Measurements from ENCODE around the gene ZCCHC10. TPM values are rescaled to one million over a fixed set of nuclear protein-coding genes. Genes with fewer than 3 reads are reported as not detected.

ZCCHC10 gene
- total RNA-seq, 2 experiments from 2014 or later: 27.2 to 29.5 TPM

Other genes with a start within 250 kb of the ZCCHC10 start
- gene SEPTIN8, start 249.3 kb downstream of the ZCCHC10 start, total RNA-seq: 10 to 100 TPM; 35.1 to 35.3 TPM
- not detected for gene SOWAHA, start 213.2 kb downstream of the ZCCHC10 start, total RNA-seq
- 1 to 10 TPM; 2.9 to 3.3 TPM for gene SHROOM1, start 195.9 kb downstream of the ZCCHC10 start, total RNA-seq
- gene GDF9, start 160.1 kb downstream of the ZCCHC10 start, total RNA-seq: under 1 TPM; 0.52 to 0.92 TPM
- 100 to 1,000 TPM; 381 to 396 TPM for gene UQCRQ, start 159.9 kb downstream of the ZCCHC10 start, total RNA-seq
- 1 to 10 TPM; 3.4 to 3.7 TPM for gene LEAP2, start 152.9 kb downstream of the ZCCHC10 start, total RNA-seq
- gene AFF4, start 62.9 kb downstream of the ZCCHC10 start, total RNA-seq: 10 to 100 TPM; 27.2 to 30.3 TPM
- 100 to 1,000 TPM; 106 to 108 TPM for gene HSPA4, start 25.5 kb upstream of the ZCCHC10 start, total RNA-seq